Anterior cingulate cortex (tissue), 58 donors: ENCODE data around the gene RAB5B.
A peak's percentile ranks its signal among the peaks of the same experiment; 100 is the strongest.

ENCODE experiments used
- DNase-seq, 58 donors: peaks; one replicate each; lab custom pipeline; 2025; lab: John Stamatoyannopoulos, UW

The RAB5B gene

GRCh38 chr12:55938826-55939501 lies 34.9 kb upstream of the RAB5B start:
- DNase-seq = no peak

- DNase-seq = peak in 56 of 58 donors; percentile 22 to 86 (median 70)
These were observed 33.7 kb upstream of the RAB5B start for GRCh38 chr12:55940065-55940732.

- DNase-seq = peak in 2 of 58 donors; percentile 15 to 19
These were observed 31.8 kb upstream of the RAB5B start for GRCh38 chr12:55942055-55942454.

GRCh38 chr12:55942577-55943136 lies 31.2 kb upstream of the RAB5B start:
- DNase-seq = no peak

GRCh38 chr12:55946553-55946952 lies 27.3 kb upstream of the RAB5B start:
- DNase-seq = no peak

GRCh38 chr12:55955344-55955743 lies 18.5 kb upstream of the RAB5B start:
- DNase-seq = no peak

- no peak for DNase-seq
These were observed 17.9 kb upstream of the RAB5B start for GRCh38 chr12:55955800-55956508.

- DNase-seq = no peak
These were observed 16.6 kb upstream of the RAB5B start for GRCh38 chr12:55957106-55957859.

GRCh38 chr12:55963760-55964159 lies 10.1 kb upstream of the RAB5B start:
- DNase-seq = no peak

- no peak for DNase-seq
These were observed 8.6 kb upstream of the RAB5B start for GRCh38 chr12:55965240-55965639.

GRCh38 chr12:55965941-55966407 lies 7.9 kb upstream of the RAB5B start, which contains the start of gene PMEL:
TSS of gene PMEL (minus strand) at chr12:55966042. CDS start at chr12:55966011, 31 bp downstream.
- no peak for DNase-seq

- DNase-seq = peak in 55 of 58 donors; percentile 3 to 87 (median 63)
These were observed 7.2 kb upstream of the RAB5B start, which contains the start of gene CDK2 for GRCh38 chr12:55966408-55967281. TSS of gene CDK2 (plus strand) at chr12:55966830. CDS start at chr12:55967009, 179 bp downstream.

- no peak for DNase-seq
These were observed 4.5 kb upstream of the RAB5B start for GRCh38 chr12:55969356-55969755.

GRCh38 chr12:55970775-55971174 lies 3.1 kb upstream of the RAB5B start:
- DNase-seq = no peak

GRCh38 chr12:55972042-55972441 lies 1.8 kb upstream of the RAB5B start:
- peak in 2 of 58 donors; percentile 0 to 17 for DNase-seq

GRCh38 chr12:55972456-55972855 lies 1.4 kb upstream of the RAB5B start:
- no peak for DNase-seq

GRCh38 chr12:55972911-55973598 lies 823 bp upstream of the RAB5B start:
- DNase-seq = peak in 7 of 58 donors; percentile 14 to 50 (median 41)

- DNase-seq = peak in 12 of 58 donors; percentile 38 to 64 (median 50)
These were observed 441 bp downstream of the RAB5B start for GRCh38 chr12:55974308-55974730.
